GM19239 (cell line): Measurements from ENCODE around the gene KCNJ11.
A peak's percentile ranks its signal among the peaks of the same experiment; 100 is the strongest.

Experiments
- DNase-seq: peaks from one replicate; pipeline ENCODE4 v3.0.0; 2011; ENCODE audit warnings: low spot score; ENCODE audit not compliant: insufficient read length
- FAIRE-seq: peaks from 2 replicates; lab custom pipeline; 2011; peaks lifted over from hg19 to GRCh38; lab: Jason Lieb, UNC

KCNJ11 gene

DNA sequence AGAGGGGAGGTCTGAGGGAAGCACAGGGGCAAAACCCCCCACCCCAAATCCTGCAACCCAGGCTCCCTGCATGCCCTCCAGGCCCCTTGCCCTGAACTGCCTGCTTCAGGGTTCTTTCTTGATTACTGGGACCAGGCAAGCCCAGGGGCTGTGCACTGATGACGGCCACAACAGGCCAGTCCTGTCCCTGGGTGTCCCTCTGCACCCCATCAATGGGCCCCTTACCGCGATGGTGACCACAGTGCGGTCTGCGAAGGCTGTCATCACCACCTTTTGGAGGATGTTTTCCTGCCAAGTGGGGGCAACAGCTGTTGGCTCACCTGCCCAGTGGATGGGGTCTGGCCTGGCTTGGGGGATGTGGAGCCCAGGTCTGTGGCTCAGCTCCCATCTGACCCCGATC, 5.0 kb upstream of the KCNJ11 start:
- FAIRE-seq (no peak), DNase-seq (no peak)

DNA sequence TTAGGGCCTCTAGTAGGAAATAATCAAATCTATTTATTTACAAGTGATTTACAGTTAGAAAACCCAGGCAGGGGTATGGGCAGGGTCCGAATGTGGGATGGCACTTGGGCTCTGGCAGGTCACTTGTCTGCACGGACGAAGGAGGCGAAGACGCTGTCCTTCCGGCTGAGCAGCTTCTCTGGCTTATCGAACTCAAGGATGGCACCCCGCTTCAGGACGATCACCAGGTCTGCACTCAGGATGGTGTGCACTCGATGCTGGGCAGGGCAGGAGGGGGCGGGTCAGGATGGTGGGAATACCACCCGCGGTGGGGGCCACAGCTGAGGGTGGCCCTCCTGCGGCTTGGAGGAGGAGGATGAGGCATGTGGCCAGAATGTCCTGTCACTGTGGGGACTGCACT, 4.4 kb upstream of the KCNJ11 start:
- DNase-seq (no peak), FAIRE-seq (no peak)

- DNase-seq (no peak), FAIRE-seq (no peak)
Observed at GRCh38 chr11:17391493-17392355, 3.3 kb upstream of the KCNJ11 start.

GRCh38 chr11:17389957-17390649, 1.6 kb upstream of the KCNJ11 start:
- DNase-seq (no peak), FAIRE-seq (no peak)

DNA sequence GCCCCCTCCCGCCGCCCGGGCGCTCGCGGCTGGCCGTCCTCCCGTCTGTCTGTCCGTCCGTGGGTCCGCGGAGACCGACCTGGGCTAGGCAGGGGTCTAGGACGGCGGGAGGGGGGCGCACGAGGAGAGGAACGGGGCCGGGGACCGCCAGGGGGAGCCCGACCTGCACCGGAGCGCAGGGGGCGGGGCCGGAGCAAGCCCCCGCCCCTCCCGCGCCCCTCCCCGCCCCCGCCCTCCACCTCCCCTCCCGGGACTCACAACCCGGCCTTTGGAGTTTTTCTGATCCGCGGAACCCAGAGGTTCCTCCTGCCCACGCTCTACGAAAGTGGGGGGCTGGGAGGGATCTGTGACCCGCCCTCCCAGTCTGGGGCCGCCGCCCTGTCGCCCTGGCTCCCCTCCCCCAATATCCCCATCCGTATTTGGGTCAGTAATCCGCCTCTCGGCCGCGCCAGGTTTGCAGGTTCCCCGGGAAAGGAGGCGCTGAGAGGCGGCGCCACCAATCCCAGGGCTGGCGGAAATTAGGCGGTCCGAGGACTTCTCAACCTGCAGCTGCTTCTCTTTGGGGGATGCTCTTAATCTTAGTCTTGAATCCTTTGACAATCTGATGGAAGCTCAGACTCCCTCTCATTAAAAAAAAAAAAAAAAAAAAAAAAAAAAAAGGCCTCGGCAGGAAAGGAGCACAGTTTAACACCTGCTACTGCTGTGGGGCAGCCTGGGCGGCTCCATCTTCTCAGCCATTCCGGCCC, 925 bp upstream of the KCNJ11 start:
- DNase-seq (peak; percentile 77), FAIRE-seq (peak; percentile 18)

DNA sequence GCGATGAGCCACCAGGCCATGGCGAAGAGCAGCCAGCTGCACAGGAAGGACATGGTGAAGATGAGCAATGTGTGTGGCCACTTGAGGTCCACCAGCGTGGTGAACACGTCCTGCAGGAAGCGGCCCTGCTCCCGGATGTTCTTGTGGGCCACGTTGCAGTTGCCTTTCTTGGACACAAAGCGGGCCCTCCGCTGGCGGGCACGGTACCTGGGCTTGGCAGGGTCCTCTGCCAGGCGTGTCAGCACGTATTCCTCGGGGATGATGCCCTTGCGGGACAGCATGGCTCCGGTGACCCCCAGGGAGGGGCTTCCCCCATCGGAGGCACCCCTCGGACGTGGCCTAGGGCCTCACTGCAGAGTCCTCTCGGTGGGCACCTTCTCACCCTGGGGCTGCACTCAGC, 648 bp downstream of the KCNJ11 start:
- DNase-seq (no peak), FAIRE-seq (no peak)

DNA sequence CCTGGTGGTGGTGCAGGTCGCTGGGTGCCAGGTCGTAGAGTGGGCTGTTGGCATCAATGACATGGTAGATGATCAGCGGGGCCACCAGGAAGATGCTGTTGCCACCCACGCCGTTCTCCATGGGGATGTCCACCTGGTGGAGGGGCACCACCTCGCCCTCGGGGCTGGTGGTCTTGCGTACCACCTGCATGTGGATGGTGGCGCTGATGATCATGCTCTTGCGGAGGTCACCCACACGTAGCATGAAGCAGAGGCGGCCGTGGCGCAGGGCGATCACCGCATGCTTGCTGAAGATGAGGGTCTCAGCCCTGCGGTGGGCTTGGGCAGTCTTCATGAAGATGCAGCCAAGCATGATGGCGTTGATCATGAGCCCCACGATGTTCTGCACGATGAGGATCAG, 1.2 kb downstream of the KCNJ11 start:
- no peak for FAIRE-seq

DNA sequence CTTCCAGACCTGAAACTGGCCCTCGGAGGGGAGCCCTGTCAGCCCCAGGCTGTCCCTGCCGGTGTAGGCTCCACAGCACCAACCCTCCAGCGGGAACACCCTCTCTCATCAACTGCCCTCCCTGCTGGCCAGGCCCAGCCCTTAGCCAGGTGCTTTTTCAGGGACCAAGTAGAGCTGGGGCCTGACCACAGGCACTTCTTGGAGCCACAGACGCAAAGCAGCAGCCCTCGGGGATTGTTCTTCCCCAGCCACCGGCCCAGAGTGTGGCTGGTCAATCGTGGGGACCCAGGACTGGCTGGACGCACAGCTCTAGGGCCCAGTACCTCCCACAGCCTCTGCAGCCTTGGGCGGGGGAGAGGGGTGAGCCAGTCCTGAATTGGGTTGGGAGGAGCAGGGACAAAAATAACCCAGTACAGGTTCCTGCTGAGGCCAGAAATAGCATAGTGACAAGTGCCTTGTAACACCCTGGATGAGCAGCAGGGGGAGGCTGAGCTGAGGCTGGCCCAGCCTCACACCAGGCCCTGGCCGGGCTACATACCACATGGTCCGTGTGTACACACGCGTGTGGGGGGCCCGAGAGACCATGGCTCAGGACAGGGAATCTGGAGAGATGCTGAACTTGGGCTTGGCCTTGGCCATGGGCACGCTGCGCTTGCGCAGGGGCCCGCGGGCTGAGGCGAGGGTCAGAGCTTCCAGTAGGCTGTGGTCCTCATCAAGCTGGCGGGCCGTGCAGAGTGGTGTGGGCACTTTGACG, 2.0 kb downstream of the KCNJ11 start:
- FAIRE-seq (peak; percentile 72), DNase-seq (no peak)

More for the DNA sequence above, 1.2 kb downstream of the KCNJ11 start:
- DNase-seq: no peak

DNA sequence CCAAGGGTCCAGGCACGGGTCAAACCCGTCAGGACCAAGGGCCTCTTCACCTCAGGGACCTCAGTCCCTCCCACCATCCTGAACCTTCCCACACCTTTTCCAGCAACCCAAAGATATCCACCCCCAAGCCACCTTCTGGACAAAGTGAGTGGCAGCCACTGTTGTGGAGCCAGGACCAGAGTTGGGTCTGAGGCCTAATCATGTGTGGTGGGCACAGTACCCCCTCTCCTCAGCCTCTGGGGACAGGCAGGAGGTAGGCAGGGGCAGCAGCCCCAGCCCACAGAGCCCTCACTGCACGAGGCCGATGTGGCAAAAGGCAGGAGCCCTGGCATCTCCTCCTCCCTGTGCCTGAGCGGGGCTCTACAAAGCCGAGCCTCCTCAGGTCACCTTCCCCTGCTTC, 2.5 kb downstream of the KCNJ11 start:
- DNase-seq: no peak

GRCh38 chr11:17385492-17385891, 3.0 kb downstream of the KCNJ11 start:
- FAIRE-seq (no peak), DNase-seq (no peak)

More for the DNA sequence above, 2.5 kb downstream of the KCNJ11 start:
- no peak for FAIRE-seq

GRCh38 chr11:17384002-17384511, 4.4 kb downstream of the KCNJ11 start:
- DNase-seq: peak; percentile 52
- FAIRE-seq: peak; percentile 81

DNA sequence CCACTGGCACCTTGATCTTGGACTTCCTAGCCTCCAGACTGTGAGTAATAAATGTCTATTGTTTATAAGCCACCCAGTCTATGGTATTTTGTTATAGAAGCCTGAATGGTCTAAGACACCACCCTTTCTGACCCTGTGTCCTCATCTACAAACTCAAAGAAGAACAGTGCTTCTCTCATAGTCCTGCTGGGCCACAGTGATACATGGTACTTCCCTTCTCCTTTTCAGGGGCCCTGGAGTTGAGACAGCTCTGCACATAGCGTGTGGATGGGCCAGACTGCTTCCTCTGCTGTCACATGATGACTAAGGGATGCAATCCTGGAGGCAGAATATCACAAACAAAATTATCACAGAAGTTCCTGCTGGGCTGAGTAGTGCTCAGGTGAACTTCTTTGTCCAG, 5.0 kb downstream of the KCNJ11 start:
- FAIRE-seq (no peak), DNase-seq (no peak)

GRCh38 chr11:17382046-17382728, 6.3 kb downstream of the KCNJ11 start:
- no peak for DNase-seq
- no peak for FAIRE-seq

DNA sequence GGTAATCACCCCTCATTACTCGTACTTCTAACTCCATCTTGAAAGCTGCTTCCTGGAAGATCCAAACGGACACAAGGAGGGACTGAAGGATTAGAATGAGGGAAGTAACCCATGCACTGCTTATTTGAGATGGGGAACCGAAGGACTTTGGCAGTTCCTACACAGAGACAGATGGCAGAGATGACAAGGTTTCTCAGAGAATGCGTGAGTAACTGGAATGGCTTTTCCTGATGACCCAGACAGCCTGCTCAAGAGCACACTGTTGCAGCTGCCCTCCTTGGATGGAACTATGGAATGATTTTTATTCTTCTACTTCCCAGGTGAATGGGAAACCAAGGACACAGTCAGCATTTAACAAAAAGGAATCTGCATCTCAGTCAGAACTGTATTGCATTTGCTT, 7.3 kb downstream of the KCNJ11 start:
- no peak for DNase-seq

GRCh38 chr11:17379383-17380180, 8.9 kb downstream of the KCNJ11 start:
- DNase-seq: no peak
- no peak for FAIRE-seq

More for the DNA sequence above, 7.3 kb downstream of the KCNJ11 start:
- no peak for FAIRE-seq

DNA sequence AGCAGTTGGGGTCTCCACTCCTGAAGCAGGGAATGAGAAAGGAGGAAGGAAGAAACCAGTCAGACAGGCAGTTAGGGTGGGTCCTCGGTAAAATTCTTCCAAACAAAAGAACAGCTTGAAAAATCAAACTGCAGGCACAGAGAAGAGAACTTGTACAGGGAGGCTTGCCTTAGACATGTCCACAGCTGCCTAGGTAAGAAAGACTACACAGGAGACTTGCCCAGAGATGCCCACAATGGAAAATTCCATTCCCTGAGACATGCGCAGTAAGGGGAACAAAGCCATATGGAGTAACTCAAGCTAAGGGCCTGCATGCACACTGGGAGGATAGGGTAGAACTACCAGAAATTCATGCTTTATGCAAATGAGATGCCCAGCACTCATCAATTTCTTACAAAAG, 9.8 kb downstream of the KCNJ11 start:
- no peak for DNase-seq
- FAIRE-seq: no peak

GRCh38 chr11:17376493-17376892, 12.0 kb downstream of the KCNJ11 start:
- DNase-seq: no peak

GRCh38 chr11:17375547-17375946, 12.9 kb downstream of the KCNJ11 start:
- DNase-seq (no peak), FAIRE-seq (no peak)

More at GRCh38 chr11:17376493-17376892, 12.0 kb downstream of the KCNJ11 start:
- no peak for FAIRE-seq

- no peak for FAIRE-seq
- DNase-seq: no peak
Observed at GRCh38 chr11:17371614-17372013, 16.8 kb downstream of the KCNJ11 start.
